ENCODE data around the gene AGPAT1.

GRCh38 chr6:32183483-32184083 lies 7.7 kb upstream of the AGPAT1 start:
- TF ChIP-seq, protein P1, sequence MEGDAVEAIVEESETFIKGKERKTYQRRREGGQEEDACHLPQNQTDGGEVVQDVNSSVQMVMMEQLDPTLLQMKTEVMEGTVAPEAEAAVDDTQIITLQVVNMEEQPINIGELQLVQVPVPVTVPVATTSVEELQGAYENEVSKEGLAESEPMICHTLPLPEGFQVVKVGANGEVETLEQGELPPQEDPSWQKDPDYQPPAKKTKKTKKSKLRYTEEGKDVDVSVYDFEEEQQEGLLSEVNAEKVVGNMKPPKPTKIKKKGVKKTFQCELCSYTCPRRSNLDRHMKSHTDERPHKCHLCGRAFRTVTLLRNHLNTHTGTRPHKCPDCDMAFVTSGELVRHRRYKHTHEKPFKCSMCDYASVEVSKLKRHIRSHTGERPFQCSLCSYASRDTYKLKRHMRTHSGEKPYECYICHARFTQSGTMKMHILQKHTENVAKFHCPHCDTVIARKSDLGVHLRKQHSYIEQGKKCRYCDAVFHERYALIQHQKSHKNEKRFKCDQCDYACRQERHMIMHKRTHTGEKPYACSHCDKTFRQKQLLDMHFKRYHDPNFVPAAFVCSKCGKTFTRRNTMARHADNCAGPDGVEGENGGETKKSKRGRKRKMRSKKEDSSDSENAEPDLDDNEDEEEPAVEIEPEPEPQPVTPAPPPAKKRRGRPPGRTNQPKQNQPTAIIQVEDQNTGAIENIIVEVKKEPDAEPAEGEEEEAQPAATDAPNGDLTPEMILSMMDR (IDR thresholded peaks at IDR 0.05 in 4 of 5, conservative IDR thresholded peaks at IDR 0.05 in 1 of 5): no peak
- TF ChIP-seq POLR2A (IDR thresholded peaks at IDR 0.05): no peak
